ENCODE results near the gene CCDC171.
"Not testable (repeated sequence)": the region's sequence is repeated elsewhere in the genome, so short reads cannot be mapped to it uniquely, and the experiment has no call there.

CCDC171 gene

DNA sequence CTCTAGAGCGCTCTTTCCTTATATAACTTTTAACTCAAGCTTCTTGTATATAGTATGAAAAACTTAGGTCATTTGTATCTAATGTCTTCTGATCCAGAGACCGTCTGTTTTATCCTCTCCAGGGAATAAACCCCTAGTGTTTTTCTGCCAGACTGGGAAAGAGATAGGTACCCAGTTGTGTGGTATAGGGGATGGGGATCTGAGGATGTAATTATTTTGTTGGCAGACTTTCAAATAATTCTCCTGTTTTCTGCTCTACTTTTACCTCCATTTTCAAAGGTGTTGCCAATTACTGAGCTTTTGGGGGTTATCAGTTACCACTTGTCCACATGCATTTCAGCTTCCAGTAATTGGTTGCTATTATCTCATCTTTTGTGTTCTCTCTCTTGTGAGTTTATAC is 17.9 kb downstream of the CCDC171 start:
- DNase-seq = peak; percentile 35 to 72

DNA sequence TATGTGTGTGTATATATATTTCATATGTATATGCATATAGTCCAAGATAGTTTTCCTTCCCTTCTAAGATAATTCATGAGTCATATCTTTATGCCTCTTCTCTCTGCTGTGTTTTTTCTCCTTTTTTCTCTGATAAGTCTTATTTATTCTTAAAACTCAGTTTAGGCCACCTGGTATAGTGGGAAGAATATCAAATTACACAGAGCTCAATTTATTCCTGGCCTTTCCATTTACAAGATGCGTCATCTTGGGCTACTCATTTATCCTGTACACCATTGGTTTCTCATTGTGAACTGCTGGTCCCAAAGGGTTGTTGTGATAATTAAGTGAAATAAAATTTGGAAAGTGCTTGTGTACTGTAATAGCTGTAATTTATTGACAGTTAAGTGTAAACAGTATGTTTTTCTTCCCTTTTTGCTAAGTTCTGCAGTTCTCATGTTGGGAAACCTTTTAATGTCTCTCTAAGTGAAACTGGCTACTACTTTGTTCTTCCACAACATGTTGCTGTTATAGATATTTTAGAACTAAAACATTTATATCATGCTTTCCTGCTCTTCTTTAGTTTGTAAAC is 19.4 kb downstream of the CCDC171 start:
- peak; percentile 28 to 57 for DNase-seq

DNA sequence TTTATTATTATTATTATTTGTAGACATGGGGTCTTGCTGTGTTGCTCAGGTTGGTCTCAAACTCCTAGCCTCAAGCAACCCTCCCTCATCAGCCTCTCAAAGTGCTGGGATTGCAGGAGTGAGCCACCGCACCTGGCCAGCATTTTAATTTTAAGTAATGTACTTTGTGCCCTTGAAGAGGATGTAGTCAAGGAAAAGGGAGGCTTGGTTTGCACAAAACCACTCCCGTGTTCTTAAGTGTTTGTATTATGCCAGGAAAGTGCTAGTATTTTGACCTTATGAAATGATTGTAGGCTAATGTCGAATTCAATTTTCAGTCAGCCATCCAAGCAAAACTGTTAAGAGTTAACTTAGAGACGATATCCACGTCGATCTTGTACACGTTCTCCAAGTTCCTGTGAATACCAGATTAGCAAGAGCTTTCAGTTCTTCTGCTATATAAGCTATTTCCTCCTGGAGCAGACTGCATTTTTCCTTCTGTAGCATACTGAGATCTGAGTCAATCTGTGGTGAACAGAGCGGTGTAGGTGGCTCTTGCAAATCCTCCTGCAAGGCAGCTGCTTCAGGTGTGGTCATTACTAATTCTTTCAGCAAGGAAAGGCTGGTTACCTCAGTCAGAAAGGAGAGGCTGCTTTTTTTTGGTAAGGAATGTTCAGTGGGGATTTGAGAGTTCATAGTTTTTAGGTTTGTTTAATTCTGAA is 23.7 kb downstream of the CCDC171 start:
- DNase-seq = no peak

DNA sequence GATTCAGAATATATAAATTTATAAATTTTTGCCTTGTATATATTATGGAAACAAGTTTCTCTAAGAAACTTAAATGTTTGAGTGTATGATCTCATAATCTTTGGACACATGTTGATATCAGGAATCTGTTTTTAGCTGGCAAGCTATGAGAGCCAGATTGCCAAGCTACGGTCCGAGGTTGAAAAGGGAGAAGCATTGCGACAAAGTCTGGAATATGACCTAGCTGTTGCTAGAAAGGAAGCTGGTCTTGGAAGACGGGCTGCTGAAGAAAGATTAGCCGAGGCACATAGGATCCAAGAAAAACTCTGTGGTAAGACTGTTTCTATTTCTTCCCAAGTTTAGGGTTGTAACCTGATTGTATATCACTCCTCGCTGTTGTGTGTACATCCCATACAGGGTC is 25.9 kb downstream of the CCDC171 start:
- no peak for DNase-seq

DNA sequence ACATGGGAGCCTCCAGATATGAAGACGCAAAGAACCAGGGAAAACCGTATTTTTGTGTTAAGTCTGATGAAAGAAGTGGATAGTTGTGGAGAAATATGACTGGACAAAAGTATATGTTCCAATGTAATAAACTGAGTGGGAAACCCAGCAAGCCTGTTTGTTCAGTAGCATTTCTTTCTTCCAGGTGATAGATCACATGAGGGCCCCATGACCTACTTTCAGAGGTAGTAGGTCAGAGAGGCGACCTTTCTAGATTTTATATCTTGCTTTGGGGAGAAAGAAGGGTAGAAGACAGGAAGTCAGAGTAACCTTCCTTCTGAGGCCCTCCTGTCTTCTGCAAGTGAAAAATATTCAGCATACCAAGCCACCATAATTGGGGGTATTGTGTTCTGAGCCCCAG is 31.5 kb downstream of the CCDC171 start:
- no peak for DNase-seq

DNA sequence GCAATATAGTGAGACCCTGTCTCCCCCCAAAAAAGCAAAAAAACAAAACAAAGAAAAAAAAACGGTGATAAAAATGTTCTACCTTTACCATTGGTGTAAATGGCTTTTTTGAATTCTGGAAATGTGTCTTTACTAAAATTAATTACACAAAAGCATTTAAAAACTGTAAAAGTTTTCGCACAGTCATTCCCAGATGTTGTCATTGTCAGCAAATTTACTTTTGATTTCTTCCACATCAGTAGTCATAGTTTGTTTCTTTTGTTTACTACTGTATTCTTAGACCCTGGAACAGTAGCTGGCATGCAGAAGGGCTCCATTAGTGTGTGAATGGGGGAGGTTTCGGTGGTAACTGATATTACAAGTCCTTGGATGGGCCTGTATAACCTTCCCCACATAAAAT is 39.5 kb downstream of the CCDC171 start:
- no peak for DNase-seq

DNA sequence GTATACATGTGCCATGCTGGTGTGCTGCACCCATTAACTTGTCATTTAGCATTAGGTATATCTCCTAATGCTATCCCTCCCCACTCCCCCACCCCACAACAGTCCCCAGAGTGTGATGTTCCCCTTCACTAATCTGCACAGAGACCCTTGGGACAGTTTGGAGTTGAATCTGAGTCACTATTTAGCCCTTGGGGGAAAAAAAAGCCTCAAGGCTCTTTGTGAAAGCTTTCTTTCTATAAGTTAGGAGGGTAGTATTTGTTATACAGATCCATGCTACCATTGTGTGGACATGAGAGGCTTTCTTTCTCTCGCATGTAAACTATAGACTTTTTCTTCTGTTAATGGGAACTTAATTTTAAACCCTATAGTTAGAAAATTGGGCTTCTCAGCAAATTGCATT is 40.1 kb downstream of the CCDC171 start:
- not testable (repeated sequence) for DNase-seq

DNA sequence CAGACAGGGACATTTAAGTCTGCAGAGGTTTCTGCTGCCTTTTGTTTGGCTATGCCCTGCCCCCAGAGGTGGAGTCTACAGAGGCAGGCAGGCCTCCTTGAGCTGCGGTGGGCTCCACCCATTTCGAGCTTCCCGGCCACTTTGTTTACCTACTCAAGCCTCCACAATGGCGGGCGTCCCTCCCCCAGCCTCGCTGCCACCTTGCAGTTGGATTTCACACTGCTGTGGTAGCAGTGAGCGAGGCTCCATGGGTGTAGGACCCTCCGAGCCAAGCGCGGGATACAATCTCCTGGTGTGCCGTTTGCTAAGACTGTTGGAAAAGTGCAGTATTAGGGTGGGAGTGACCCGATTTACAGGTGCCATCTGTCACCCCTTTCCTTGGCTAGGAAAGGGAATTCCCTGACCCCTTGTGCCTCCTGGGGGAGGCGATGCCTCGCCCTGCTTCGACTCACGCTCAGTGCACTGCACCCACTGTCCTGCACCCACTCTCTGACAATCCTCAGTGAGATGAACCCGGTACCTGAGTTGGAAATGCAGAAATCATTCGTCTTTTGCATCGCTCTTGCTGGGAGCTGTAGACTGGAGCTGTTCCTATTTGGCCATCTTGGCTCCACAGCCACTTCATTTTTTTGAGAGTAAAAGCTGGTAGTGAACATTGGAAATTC is 48.0 kb downstream of the CCDC171 start:
- not testable (repeated sequence) for DNase-seq

DNA sequence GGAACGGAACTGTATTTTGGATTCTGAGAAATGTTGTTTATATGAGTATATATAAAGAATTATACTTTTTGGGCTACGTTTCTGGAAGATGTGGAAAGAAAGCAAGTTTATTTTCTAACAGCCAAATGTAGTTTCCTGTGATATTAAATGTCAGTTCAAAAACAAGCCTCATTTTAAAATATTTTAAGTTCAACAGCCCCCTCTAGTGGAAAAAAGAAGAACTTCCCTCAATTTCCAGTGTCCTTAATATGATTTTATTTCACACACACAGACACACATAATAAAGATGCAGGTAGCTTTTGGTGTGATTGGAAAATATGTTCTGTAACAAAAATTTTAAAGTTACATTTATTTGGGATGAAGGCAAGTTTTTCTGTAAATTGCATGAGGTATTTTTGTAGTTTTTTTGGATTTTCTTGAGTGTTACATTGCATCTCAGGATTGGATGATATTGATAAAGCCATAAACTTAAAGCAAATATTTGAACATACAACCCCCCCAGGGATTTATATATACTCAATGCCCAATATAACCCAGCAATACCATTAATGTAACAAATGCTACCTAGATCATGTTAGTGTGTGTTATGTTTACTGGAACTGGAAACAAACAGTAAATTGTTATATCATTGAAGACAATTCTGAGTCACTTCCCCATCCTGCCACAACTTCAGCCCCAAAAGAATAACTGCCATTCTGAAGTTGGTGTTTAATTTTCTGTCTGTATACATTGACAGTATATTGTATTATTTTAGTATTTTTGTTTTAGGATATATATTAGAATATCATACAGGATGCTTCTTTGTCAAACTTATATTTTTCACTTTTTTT is 54.0 kb downstream of the CCDC171 start:
- peak; percentile 67 to 70 for DNase-seq

DNA sequence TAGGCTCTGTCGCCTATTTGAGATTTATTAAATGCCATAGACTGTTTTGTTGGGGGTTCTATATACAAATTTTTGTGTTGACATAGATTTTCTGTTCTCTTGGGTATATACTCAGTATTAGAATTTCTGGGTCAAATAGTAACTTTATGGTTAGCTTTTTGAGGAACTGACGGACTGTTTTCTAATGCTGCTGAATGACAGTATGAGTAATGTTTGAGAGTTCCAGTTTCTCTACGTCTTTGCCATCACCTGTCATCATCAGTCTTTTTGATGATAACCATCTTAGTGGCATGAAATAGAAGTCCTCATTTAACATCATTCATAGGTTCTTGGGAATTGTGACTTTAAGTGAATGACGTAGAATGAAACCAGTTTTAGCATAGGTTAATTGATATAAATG is 60.1 kb downstream of the CCDC171 start:
- no peak for DNase-seq

DNA sequence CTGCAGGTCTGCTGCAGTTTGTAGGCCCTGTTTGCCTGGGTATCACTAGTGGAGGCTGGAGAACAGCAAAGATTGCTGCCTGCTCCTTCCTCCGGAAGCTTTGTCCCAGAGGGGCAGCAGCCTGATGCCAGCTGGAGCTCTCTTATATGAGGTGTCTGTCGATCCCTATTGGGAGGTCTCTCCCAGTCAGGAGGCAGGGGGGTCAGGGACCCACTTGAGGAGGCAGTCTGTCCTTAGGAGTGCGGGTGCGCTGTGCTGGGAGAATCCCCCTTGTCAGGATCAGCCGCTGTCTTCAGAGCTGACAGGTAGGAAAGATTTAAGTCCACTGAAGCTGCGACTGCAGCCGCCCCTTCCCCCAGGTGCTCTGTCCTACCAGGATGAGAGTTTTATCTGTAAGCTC is 64.9 kb downstream of the CCDC171 start:
- no peak for DNase-seq

DNA sequence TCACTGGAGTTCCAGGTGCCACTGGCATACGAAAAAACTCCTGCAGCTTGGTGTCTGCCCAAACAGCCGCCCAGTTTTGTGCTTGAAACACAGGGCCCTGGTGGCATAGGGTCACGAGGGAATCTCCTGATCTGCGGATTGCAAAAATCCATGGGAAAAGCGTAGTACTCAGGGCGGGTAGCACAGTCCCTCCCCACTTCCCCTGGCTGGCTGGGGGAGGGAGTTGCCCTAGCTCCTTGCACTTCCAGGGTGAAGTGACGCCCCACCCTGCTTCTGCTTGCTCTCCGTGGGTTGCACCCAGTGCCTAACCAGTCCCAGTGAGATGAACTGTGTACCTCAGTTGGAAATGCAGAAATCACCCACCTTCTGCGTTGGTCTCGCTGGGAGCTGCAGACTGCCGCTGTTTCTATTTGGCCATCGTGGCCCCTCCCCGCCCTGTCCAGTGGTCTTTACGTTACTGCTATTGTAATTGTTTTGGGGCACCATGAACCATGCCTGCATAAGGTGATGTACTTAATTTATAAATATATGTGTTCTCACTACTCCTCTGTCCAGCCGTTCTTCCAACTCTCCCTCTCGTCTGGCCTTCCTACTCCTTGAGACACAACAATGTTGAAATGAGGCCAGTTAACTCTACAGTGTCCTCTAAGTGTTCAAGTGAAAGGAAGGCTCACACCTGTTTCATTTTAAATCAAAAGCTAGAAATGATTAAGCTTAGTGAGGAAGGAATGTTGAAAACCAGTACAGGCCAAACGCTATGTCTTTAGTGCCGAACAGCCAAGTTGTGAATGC is 65.9 kb downstream of the CCDC171 start:
- no peak for DNase-seq

DNA sequence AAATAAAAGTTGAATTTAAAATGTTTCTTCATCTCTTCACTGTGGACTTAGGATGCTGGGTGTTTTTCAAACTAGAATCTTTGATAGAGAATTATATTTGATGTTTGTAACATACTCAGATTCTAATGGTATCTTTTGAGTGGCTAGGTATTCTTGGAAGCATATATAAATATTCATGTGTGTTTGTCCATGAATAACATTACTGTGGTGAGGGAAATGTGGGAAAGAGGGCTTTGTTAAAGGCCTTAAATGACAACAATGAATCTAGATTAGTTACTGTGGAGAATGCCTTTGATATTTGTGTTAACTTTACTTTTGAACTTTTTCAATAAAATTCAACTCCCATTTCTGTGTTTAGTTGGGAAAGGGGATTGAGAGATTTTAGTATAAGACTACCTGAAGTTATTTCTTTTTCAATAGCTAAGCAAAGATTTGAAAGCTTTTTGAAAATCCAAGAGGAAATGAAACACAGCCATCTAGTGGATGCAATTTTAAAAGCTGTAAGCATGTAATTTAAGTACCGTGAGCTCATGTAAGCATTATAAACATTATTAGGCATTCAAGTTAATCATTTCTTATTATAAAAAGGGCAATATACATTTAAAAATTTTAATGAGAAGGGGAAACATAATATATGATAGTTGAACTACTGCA is 69.6 kb downstream of the CCDC171 start:
- peak in 1 of 2 experiments; percentile 7 for DNase-seq

DNA sequence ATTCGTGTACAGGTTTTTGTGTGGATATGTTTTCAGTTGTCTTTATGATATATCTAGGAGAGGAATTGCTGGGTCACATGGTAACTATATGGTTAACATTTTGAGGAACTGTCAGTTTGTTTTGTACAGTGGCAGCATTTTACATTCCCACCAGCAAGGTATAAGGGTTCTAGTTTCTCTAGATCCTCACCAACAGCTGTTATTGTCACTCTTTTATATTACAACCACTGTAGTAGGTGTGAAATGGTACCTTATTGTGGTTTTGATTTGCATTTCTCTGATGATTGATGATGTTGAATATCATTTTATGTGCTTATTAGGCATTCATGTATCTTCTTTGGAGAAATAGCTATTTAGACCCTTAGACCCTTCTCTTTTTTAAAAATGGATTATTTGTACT is 82.9 kb downstream of the CCDC171 start:
- DNase-seq = no peak

DNA sequence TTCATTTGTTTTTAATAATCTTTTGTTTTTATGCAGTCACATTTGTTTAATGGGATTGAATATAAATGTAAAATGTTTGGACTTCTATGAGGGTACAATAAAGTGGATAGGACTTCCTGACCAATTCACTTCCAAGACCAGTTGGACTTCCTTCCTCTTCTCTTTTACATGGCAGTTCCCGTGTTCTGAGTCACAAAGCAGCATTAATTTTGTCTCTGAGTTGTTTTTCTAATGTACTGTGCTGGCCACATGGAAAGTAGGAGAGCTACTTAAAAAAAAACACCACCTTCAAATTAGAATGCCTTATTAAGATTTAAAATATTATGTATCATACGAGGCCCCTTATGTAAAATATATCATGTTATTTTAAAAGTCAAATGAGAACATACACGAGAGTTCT is 87.3 kb downstream of the CCDC171 start:
- no peak for DNase-seq

DNA sequence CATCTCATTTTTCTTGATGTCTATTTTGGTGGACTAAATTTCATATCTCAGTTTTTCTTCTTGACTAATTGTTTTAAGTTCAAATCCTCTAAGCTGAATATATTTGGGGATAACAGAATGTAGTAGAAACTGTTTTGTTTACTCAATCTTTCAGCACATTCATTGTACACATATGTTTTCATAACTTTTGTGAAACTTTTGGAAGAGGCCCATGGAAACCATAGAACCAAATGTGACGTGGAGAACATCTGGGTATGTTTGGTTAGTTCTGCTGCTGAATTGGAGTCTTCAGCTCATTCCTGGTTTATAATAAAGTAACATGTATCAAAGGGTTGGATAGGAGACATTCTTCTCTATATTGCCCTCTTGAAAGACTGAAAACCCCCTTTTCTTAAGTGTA is 88.4 kb downstream of the CCDC171 start:
- no peak for DNase-seq

DNA sequence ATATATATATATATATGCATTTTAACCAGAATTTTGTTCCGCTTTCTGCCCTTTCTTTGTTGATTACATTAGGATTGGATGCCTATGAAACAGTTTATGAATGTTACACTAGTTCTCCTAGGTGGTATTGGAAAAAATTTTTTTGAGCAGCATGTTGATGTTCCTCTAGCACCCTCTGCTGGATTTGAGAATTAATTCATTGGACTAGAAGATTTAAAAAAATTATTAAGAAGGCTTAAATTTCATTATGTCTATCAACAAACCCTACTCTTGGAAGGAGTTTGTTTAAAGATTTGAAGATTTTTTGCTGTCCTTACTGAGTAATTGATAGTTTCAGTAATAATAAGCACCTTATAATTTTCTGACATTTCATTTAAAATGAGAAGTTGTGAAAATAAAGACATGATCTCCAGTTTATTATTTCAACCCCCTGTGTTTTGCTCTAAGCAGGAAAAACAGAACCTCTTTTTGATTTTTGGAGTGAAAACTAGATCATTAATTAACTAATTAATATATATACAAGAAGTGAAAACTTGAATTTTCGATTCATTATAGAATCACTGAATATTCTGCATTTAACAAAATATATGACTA is 89.6 kb downstream of the CCDC171 start:
- peak; percentile 60 to 62 for DNase-seq

DNA sequence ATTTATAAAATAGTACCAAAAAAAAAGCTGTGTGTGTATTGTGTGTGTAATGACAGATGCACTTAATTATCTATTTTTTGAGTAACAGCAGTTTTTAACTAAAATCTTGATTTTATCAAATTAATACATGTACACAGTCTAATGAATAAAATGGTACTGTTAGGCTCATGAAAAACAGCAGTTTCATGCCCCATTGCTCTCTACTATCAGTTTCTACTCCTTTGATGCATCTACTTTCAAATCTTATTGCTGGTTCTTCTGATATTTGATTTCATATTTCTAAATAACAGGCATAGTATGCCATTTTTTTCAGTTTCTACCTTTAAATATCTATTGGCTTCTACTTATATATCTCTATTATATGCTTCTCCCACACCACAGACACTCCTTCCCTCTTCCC is 117.4 kb downstream of the CCDC171 start:
- no peak for DNase-seq

DNA sequence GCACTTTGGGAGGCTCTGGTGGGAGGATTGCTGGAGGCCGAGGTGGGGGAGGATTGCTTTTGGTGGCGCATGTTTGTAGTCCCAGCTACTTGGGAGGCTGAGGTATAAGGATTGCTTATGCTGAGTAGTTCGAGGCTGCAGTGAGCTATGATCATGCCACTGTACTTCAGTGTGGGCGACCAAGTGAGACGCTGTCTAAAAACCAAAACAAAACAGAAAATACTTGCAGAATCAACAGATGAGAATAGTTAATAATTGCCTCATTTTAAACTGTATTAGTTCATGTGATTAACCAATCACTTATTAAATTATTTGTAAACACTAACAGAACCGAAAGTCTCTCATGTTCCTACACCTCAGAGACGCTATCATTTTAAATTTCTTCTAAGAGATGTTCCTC is 118.1 kb downstream of the CCDC171 start:
- DNase-seq = no peak

DNA sequence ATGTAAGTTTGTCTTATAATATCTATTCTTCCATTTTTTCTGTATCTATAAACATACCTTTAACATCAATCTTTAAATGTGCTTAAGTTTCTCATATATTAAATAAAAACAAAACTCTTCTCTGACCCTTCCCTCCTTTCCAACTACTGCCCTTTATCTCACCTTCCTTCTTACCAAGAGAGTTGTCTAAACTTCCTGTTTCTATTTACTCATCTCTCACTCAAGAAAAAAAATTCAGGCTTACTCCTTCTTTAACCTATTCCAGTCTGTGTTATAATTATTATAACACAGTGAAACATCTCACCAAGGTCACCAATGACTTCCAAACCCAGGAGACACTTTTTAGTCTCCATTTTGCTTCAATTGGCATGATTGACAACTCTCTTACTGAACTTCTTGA is 140.9 kb downstream of the CCDC171 start:
- no peak for DNase-seq

DNA sequence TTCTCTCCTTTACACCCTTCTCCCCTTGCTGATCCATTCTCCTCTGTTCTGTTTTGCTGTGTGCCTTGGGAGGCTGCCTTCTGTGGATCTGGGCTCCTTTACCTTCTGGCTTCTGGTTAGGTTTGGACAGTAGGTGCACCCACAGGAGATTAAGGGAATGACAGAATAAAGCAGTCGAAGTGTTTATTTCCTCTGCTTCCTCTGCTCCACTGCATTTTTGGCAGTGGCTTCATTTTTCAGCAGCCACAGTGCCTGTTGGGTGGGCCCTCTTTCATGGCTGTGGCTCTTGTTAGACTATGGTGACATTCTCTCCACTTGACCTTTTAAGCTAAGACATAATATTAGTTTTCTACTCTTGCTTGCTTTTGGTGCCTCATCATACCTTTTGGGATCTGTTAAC is 144.1 kb downstream of the CCDC171 start:
- no peak for DNase-seq

DNA sequence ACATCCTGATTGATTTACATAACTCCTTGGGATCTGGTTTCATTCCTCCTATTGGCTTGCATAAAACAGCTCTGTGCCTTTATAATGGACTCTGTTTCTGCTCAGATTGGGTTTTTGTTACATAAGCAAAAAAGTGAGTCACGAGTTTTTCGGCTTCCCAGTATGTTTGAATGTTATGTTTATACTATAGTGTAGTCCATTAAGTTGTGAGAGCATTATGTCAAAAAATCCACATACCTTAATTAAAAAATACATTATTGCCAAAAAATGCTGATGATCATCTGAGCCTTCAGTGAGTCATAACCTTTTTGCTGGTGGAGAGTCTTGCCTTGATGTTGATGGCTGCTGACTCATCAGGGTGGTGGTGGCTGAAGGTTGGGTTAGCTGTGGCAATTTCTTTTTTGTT is 144.6 kb downstream of the CCDC171 start:
- no peak for DNase-seq

All from NCI-H2081 (cell line).